GM21528 (cell line): ENCODE data around the gene RABGAP1.

ENCODE experiments used
- ATAC-seq: cut with Tn5 transposase; IDR thresholded peaks from one replicate; pipeline ENCODE4 v1.9.1; 2021; ENCODE audit warnings: mild to moderate bottlenecking, moderate library complexity; ENCODE audit not compliant: unreplicated experiment, low FRiP score

The RABGAP1 gene

DNA sequence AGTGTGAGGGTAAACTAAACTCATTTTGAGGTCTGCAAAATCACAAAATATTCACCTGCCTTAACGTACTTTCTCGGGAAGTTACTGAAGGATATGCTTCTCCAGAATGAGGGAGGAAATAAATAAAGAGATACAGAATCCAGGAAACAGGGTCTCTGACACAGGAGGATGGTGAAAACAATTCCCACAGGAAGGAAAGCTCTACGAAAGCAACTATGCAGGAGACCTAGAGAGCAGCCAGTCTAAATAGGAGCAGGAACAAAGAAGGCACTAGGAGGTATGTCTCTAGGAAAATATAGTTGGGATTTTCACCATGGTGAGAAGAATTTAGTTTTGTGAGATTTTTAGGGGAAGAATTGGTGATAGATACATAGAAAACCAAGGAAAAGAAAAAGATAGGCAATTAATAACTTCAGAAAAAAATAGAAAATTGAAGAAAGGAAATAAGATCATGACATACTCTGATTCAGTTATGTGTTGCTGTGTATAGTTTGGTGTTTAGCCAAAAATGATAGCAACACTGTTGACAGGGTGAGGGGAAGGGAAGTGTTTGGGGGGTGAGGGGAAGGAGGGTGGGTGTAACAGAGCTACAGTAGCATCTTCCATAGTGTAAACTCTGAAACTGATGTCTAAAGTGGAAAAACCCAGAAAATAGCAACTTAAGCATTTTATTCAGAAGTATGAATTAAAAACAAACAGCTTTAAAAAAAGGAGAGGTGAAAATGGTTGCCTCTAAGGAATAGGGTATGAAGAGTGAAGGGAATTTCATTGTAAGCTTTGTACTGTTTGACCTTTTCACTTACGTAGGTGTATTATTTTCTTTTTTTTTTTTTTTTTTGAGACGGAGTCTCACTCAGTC is 102.5 kb downstream of the RABGAP1 start:
- ATAC-seq: no peak

DNA sequence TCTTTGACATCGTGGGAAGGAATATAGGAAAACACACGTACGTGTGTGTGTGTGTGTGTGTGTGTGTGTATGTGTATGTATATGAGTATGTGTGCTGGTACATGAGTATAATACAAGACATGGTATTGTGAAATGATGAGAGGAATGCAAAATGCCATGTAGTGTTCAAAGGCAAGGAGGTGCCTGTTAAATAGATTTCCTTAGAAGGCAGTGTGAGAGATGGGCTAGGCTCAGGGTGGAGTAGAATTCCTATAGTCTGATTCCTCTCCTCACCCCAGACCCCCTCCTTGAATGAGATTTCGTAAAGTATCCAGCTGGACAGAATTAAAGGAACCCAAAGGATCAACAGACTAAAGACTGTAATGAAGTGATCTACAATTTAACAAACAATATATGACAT is 103.8 kb downstream of the RABGAP1 start:
- no peak for ATAC-seq

DNA sequence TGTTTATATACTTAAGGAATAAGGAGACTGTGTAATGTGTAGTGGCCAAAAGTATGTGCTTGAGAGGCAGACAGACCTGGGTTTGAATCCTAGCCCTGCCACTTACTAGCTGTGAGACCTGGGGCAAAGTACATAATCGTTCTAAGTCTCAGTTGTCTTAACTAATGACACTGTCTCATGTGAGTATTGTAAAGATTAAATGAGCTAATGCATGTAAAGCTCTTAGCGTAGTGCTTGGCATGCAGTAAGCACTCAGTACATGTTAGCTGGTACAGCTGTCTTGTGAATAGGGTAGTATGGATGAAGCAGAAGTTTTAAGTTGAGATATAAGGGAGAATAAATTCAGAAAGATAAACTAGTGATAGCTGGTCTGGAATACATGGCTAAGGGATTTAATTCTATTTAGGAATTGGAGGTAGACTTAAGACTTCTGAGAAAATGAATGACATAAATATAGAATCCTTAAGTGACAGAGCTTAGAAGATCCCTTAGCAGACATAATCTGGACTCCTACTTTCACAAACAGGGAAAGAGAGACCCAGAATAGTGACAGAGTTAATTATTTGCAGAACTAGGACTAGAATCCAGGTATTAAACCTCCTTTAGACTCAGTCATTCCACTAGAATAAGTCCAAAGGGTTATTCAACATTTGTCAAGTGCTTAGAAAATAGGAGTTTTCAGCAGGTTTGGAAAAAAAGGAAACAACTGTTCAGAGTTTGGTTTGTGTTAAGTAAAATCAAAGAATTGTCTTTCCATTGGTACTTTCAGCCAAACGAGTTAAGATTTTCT is 105.8 kb downstream of the RABGAP1 start:
- ATAC-seq: no peak

DNA sequence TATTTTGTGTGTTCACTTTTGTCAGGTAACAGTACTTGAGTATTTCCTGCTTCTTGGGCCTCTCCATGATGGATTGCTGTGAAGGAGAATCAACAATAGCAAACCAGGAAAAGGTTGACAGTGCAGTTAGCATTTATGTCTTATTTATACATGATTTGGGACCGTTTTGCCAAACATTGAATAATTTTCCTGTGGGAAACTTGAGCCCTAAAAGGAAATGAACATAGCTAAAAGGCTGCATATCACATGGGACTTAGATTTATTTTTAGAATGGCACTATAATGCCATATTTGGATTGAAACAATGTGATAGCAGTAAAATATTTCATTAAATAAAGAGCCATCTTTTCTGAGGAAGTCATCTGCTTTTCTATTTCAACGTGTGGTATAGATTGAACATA is 107.9 kb downstream of the RABGAP1 start:
- ATAC-seq: no peak

DNA sequence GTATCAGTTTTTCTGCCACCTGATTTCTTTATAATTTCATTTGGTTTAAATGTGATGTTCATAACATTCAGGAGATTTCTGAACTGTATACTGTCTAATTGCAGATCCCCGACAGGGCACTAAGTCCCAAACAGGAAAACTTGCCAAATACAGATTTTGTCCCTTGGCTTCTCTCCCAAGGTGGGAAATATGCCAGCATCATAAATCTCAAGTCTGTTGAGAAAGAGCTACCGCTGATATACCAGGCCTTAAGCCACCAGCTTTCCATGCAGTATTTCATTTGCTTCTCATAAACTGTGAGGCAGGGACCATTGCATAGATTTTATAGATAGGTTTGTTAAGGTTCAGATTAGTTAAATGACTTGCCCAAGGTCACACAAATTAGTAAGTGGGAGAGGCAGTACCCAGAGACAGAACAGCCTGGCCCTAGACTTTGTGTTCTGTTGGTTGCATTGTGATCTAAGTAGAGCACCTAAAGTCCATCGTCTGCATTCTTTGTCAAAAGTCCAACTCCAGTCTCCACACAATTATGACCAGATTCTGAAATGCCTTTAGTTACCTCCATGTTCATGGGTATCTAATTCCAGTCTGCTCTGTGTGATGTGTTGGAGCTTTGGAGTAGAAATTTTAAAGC is 108.9 kb downstream of the RABGAP1 start:
- ATAC-seq: no peak

DNA sequence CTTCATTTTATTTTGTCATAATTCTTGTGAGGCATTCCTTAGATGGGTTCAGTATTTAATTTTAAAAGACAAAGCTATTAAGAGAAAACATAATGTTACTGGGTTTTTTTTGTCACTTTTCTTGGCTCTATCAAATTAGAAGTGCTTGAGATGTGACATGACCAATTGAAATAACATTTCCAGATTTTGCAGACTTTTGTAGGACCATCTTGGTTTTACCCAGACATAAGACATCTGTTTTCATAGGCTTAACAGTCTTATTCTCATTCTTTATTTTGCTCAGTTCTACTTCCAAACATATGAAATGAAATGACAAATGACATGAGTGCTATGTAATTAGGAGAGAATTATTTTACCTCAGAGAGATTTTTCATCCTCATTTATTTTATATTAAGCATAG is 112.2 kb downstream of the RABGAP1 start:
- no peak for ATAC-seq

DNA sequence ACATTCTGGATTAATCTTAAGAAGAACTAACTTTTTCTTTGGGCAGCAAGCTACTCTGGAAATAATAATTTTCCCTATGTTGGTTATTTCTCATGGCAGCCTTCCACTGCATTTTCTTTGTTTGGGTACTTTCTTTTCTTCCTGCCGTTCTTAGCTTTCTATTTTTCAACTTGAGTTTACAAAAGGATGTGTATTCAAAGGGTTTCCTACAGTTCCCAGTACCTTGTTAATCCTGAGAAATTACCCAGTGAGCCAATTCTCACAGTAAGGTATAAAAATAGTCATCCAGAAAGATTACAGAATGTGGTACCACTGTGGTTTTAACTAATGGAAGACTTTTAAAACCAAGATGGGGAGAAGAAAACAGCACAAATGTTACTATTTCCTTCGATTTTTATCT is 112.9 kb downstream of the RABGAP1 start:
- no peak for ATAC-seq

DNA sequence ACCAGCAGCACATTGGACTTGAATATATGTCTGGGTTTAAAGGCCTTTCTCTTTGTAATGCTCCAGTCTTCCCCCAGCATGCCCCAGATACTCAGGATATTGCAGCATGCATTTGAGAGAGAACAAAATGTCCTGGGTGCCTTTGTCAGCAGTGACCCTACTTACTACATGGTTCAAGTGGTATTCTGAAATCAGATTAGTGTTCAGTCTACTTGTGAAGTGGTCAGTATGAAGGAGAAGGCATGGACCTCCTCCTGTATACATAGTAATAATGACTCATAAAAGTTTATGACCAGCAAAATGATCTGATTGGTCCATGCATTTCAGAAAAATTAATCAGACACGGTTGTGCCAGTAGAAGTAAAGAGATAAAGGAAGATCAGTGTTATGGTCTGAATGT is 118.0 kb downstream of the RABGAP1 start:
- no peak for ATAC-seq

DNA sequence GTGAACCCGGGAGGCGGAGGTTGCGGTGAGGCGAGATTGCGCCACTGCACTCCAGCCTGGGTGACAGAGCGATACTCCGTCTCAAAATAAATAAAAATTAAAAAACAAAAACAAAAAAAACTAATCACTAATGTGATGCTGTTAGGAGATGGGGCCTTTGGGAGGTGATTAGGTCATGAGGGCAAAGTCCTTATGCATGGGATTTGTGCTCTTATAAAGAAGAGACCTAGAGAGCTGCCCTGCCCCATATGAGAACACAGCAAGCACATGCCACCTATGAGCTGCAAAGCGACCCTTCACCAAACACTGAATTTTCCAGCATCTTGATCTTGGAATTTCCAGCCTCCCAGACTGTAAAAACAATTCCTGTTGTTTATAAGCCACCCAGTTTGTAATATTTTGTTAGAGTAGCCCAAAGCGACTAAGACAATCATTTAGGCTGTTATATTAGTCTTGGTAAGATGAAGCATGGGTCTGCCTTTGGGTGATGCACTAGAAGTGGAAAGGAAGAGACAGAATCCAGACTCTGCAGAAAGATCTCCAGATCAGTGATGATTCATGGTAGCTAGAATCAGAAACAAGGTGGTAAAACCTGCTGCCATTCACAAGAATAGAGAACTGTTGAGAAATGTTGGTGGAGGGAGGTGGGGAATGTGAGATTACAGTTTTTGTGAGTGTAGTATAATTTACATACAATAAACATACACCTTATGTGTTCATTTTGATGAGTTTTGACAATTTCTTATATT is 118.8 kb downstream of the RABGAP1 start:
- ATAC-seq: no peak

DNA sequence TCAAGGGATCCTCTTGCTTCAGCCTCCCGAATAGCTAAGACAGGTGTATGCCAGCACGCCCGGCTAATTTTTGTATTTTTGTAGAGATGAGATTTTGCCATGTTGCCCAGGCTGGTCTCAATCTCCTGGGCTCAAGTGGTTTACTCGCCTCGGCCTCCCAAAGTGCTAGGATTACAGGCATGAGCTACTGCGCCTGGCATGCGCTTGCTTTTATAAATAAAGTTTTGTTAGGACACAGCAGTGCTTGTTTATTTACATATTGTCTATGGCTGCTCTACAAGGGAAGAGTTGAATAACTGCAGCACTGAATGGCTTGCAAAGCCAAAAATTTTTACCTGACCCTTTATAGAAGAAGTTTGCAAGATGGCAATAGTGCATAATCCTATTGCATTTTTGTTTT is 120.4 kb downstream of the RABGAP1 start:
- no peak for ATAC-seq

DNA sequence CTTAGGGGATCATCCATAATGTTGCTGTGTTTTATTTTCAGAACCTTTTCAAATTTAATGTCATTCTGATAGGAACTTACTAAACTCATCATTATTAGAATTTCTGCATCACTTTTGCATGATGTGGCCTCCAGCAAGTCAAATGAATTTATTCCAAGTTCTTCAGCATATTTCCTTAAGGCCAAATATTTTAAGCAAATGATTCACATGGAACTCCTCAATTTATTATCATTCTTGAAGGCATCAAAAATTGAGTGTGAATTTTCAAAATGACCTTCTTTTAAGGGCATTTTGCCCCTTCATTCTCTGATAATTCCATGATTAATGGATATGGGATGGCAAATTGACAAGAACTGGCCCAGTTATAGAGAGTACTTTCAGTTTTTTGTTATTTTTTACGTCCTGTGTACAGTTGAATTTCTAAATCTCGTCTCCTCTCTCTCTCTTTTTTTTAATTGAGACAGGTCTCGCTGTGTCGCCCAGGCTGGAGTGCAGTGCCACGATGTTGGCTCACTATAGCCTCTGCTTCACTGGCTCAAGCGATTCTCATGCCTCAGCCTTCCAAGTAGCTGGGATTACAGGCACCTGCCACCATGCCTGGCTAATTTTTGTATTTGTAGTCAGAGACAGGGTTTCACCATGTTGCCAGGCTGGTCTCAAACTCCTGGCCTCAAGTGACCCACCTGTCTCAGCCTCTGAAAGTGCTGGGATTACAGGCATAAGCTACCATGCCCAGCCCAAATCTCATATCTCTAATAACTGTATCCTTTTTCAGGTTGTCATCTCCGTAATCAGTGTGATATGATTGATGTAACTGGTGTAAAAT is 121.7 kb downstream of the RABGAP1 start:
- ATAC-seq: no peak

DNA sequence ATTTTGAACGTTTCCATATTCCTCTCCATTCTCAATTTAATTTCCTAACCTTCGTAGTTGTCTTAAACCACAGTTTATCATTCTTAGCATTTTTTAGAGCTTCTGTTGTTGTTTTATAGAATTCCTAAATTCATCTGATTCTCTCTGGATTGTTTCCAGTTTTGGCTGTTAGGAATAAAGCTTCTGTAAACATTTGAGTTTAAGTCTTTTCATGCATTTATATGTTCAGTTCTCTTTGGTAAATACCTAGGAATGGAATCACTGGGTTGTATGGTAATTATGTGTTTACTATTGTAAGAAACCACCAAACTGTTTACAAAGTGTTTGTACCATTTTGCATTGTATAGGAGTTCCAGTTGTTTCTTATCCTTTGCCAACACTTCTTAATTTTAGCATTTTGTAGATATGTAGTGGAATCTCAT is 122.4 kb downstream of the RABGAP1 start:
- no peak for ATAC-seq

DNA sequence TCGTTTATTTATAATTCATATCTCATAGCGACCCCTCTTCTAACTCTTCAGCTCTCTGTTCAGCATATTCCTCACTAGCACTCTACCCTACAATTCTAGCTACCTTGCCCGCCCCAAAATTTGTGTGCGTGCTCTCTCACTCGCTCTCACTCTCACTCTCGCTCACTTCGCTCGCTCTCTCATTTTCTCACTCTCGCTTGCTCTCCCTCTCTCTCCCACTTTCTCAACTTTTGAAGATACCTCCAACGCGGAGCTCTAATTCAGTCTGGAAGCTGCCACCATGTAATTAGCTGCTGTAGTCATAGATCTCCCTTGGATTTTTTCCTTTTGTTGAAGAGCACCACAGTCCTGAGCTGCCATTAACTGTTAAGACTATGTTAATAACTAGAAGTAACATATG is 123.1 kb downstream of the RABGAP1 start:
- no peak for ATAC-seq

DNA sequence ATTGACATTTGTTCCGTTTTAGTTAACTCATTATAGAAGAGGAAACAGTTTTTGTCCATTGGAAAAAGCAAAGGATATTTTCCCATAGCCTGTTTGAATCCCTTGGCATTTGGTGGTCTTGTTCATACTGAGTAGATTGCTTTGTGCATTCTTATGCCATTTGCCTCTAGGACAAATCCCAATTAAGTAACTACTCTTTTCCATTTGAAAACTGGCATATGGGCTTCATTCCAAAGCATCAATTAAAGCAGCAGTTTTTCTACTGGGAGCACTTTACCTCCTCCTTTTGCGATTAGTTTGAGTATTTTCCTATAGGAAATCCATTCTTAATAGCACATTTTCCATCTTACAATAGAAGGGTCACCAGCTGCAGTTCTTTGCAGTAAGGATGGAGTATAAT is 123.9 kb downstream of the RABGAP1 start:
- ATAC-seq: no peak

DNA sequence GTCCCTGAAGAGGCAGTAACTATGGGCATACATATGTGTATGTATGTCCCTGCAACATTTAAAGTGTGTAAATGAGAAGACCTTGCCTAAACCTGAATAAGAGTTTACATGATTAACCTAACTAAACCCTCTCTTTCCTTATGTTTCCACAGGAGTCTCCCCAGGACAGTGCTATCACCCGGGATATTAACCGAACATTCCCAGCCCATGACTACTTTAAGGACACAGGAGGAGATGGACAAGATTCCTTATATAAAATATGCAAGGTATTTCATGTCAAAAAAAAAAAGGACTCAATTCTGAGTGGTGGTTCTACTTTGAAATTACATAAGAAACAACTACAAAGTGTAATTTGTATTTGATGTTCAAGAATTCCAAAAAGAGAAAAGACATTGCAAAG is 124.4 kb downstream of the RABGAP1 start:
- no peak for ATAC-seq

DNA sequence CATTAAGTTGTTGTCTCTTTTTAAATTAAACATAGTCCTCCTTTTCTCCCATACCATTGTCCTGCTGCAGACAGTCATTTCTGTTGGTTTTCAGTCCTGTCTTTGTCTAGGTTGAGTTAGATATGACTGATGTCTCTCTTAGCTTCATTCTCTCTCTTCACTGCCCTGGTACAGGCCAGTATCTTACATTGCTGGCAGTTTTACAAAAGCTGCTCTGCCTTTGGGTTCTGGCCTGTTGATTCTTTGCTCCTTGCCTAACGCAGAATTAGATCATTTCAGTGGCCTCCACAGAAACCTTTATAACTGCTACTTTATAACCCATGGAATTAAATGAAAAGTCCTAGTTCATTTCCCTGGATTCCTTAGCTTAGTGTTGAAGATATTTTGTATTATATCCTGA is 126.3 kb downstream of the RABGAP1 start:
- ATAC-seq: no peak

DNA sequence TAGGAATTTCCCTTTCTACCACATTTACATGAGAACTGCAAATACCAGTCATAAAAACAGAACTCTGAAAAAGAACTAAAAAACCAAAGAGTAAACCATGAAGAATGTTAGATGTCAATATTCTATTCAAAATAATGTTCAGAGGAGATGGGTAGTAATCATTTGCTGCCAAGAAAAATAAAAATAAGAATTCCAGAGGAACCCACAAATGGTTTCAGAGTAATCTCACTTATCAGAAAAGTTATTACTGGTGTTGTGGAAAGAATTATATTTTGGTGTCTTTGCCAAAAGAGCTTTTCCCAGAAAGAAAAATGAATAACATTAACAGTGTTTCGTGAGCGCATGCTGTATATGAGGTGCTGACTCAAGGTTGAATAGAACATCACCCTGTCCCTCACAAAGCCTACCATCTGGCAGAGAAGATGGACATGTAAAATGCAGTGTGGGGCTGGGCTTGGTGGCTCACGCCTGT is 128.2 kb downstream of the RABGAP1 start:
- no peak for ATAC-seq

DNA sequence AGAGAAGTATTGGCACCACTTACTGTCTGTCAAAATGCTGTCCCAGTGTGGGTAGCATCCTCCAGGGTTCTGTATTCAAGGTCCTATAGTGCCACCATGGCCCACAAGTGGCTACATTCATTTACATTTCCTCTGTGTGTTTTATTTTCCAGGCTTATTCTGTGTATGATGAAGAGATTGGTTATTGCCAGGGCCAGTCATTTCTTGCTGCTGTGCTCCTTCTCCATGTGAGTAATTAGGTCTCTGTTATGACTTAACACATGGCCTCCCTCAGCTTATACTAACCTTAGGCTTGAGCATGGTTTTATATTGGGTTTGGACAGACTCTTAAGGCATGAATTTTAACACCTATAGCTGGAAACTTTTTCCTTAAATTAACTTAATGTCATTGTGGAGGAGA is 129.4 kb downstream of the RABGAP1 start:
- ATAC-seq: no peak

DNA sequence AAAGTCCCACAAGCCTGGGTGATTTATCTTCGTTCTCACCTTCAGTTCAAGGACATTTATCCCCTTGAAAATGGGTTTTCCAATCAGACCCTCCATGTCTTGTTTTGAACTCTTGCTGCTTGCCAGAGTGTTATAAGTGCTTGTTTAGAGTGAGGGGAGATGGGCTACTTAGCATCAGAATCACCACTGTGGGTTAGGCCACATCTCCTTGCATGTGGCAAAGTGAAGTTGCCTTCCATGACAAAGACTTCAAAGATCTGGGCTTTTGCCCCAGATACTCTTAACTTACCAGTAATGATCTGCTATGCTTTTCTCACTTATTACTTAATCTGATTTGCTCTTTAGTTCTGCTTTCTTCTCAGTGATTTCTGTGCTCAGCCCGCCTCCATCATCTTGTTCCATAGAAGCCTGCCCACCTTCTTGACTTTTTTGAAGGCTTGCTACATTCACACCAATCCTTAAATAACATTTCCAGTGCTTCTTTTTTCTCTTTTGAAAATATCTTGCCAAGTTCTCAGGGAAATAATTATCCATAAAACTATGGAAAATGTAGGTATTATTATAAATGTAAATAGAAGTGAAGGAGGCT is 131.7 kb downstream of the RABGAP1 start:
- ATAC-seq: no peak
